SU-DHL-6 (cell line): Measurements from ENCODE around the gene NIPA2.

Source experiments
- H2AFZ ChIP-seq: fragments of 200-600 bp; sonication (generic); 2 replicates; pipeline ENCODE4 v1.6.1; 2014; ENCODE audit warnings: low read depth, mild to moderate bottlenecking, moderate library complexity, mixed read lengths, antibody characterized with exemption, low read length; ENCODE audit not compliant: severe bottlenecking
- H3F3A ChIP-seq: fragments of 200-600 bp; shearing (Covaris generic); 2 replicates; pipeline ENCODE4 v1.6.0; 2016; ENCODE audit warnings: antibody characterized with exemption, mild to moderate bottlenecking; ENCODE audit not compliant: insufficient read depth
- H3K27ac ChIP-seq: fragments of 200-600 bp; sonication (generic); 2 replicates; pipeline ENCODE4 v1.5.1; 2016; ENCODE audit warnings: low read depth, mild to moderate bottlenecking, low read length, moderate library complexity, mixed read lengths
- H3K27me3 ChIP-seq: fragments of 200-600 bp; sonication (generic), shearing (Covaris generic); 2 replicates; pipeline ENCODE4 v1.6.0; 2014; ENCODE audit warnings: mild to moderate bottlenecking, low read length
- H3K36me3 ChIP-seq: fragments of 200-600 bp; sonication (generic); 2 replicates; pipeline ENCODE4 v1.6.1; 2014; ENCODE audit warnings: mild to moderate bottlenecking, low read length, mixed read lengths
- H3K4me2 ChIP-seq: fragments of 300-600, 200-600 bp; shearing (Covaris generic), sonication (generic); 2 replicates; pipeline ENCODE4 v1.6.0; 2014; ENCODE audit warnings: low read length, low read depth, mild to moderate bottlenecking; ENCODE audit not compliant: poor library complexity, severe bottlenecking
- H3K4me3 ChIP-seq: fragments of 200-600 bp; sonication (generic); 2 replicates; pipeline ENCODE4 v1.5.1; 2014; ENCODE audit warnings: antibody characterized with exemption, low read length, mild to moderate bottlenecking, mixed read lengths; ENCODE audit not compliant: insufficient read depth, poor library complexity, severe bottlenecking
- H3K79me2 ChIP-seq: fragments of 200-600 bp; sonication (generic); 2 replicates; pipeline ENCODE4 v1.6.1; 2014; ENCODE audit warnings: mild to moderate bottlenecking, low read length, moderate library complexity; ENCODE audit not compliant: insufficient read depth
- H3K9ac ChIP-seq: fragments of 200-600 bp; sonication (generic); 2 replicates; pipeline ENCODE4 v1.7.0; 2014; ENCODE audit warnings: mild to moderate bottlenecking, low read length
- H3K9me2 ChIP-seq: fragments of 200-600 bp; sonication (generic); replicated peaks from 2 replicates; pipeline ENCODE4 v1.6.1; 2014; ENCODE audit warnings: low read length; ENCODE audit not compliant: insufficient read depth
- H3K9me3 ChIP-seq: fragments of 200-600 bp; sonication (generic); 2 replicates; pipeline ENCODE4 v1.6.1; 2014; ENCODE audit warnings: low read length, mixed read lengths; ENCODE audit not compliant: insufficient read depth
- H4K20me1 ChIP-seq: fragments of 200-600 bp; sonication (generic); 2 replicates; pipeline ENCODE4 v1.6.1; 2014; ENCODE audit warnings: low read depth, mild to moderate bottlenecking, antibody characterized with exemption, low read length, moderate library complexity, mixed read lengths
- CTCF ChIP-seq: fragments of 200-600 bp; sonication (generic); IDR thresholded peaks from one replicate; pipeline ENCODE4 v1.5.1; 2017; ENCODE audit warnings: antibody characterized with exemption, mild to moderate bottlenecking, low read length, moderate library complexity; ENCODE audit not compliant: insufficient read depth, poor library complexity, severe bottlenecking
- EZH2phosphoT487 ChIP-seq: fragments of 200-600 bp; sonication (generic), shearing (Covaris generic); conservative IDR thresholded peaks from 2 replicates; pipeline ENCODE4 v1.6.1; 2018; ENCODE audit warnings: mild to moderate bottlenecking, antibody characterized with exemption, low read length, moderate library complexity, mixed read lengths

Gene NIPA2

DNA sequence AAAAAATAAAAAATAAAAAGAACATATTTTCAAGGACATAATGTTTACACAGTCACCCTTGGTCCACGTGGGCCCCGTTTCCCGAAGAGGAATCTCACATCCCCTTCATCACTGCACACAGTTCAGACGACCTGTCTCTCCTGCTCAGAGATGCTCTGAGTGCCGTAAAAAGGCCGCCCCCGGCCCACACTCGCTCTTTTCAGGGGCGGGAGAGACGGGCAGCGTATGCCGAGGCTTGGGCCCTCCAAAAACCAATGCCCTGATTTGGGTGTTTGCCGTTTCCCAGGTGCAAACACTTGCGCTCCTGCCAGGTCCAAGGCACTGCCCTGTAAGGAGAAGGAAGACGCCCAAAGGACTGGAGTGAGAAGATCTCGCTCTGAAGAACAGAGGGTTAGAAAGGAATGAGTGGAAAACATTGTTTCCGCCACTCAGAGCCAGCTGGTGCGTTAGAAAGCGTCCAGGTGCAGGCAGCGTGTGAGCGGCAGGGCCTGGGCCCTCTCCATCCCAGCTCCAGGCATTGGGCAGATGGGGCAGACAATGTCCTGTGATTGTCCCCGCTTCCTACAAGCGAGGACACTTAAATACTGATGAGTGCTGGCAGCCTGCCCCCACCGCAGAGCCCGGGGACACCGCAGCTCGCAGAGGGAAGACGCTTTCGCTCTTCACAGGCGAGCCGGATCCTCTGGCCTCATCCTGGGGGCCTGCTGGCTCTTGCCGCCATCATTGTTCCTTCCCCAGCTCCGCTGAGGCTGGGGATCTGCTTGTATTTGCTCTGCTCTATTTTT lies 53.2 kb downstream of the NIPA2 start:
- Histone ChIP-seq H4K20me1 (no peaks in the 10 kb centered on the region), H2AFZ (no peak overlapping the region), H3K4me2 (no peak overlapping the region), H3K27ac (no peak overlapping the region), H3K27me3 (no peaks in the 10 kb centered on the region), H3K36me3 (no peaks in the 10 kb centered on the region), H3K79me2 (no peaks in the 10 kb centered on the region), H3F3A (no peaks in the 10 kb centered on the region), H3K9me2 (no peaks in the 10 kb centered on the region), H3K4me3 (no peak overlapping the region), H3K9me3 (no peaks in the 10 kb centered on the region), H3K9ac (no peak overlapping the region)
- TF ChIP-seq CTCF (no peak), EZH2phosphoT487 (no peak)

DNA sequence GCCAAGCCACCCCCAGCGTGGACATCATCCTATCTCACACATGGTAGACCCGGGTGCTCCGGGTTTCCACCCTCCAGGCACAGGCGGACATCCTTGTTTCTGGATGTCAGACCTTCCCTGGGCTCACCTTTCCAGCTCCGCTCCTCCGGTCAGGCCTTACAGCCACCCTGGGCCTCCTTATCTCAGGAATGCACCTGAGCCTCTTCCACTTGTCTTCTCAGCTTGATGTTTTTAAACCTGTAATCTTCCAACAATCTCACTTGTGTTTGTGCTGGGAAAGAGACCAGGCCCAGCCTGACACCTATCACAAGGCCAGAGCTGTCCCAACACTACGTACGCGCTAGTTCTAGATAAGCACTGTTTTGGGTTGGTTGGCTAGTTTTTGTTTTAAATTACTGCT lies 53.9 kb downstream of the NIPA2 start:
- H3F3A ChIP-seq: no peaks in the 10 kb centered on the region
- H3K36me3 ChIP-seq: no peaks in the 10 kb centered on the region
- H3K4me2 ChIP-seq: no peak overlapping the region
- no peak overlapping the region for H3K27ac ChIP-seq
- H3K27me3 ChIP-seq: no peaks in the 10 kb centered on the region
- H3K4me3 ChIP-seq: no peak overlapping the region
- no peaks in the 10 kb centered on the region for H3K9me3 ChIP-seq
- H4K20me1 ChIP-seq: no peaks in the 10 kb centered on the region
- H2AFZ ChIP-seq: no peak overlapping the region
- TF ChIP-seq EZH2phosphoT487: no peak
- TF ChIP-seq CTCF: no peak
- no peaks in the 10 kb centered on the region for H3K79me2 ChIP-seq
- no peaks in the 10 kb centered on the region for H3K9me2 ChIP-seq
- H3K9ac ChIP-seq: no peak overlapping the region

- no peak overlapping the region for H3K9ac ChIP-seq
- H3K27ac ChIP-seq: no peak overlapping the region
Observed at GRCh38 chr15:22893081-22893480, 54.6 kb downstream of the NIPA2 start.

More at GRCh38 chr15:22893081-22893480, 54.6 kb downstream of the NIPA2 start:
- Histone ChIP-seq H2AFZ (no peak overlapping the region), H3K4me2 (no peak overlapping the region), H3F3A (no peaks in the 10 kb centered on the region), H3K79me2 (no peaks in the 10 kb centered on the region), H4K20me1 (no peaks in the 10 kb centered on the region), H3K9me3 (no peaks in the 10 kb centered on the region), H3K27me3 (no peaks in the 10 kb centered on the region), H3K4me3 (no peak overlapping the region), H3K36me3 (no peaks in the 10 kb centered on the region), H3K9me2 (no peaks in the 10 kb centered on the region)
- TF ChIP-seq EZH2phosphoT487 (no peak), CTCF (no peak)
